RWPE2 (cell line): Measurements from ENCODE around the gene TMEM18.

Experiments used
- ATAC-seq: fragments of 200-7000 bp; cut with Tn5 transposase; 3 replicates; pipeline ENCODE4 v1.9.1; 2021; ENCODE audit warnings: low read depth
- DNase-seq: peaks from one replicate; pipeline ENCODE4 v3.0.0-alpha.2; 2020; ENCODE audit warnings: low spot score
- H3K27ac ChIP-seq: fragments of 450-650 bp; 2 replicates; pipeline ENCODE4 v1.5.1; 2017; ENCODE audit warnings: mild to moderate bottlenecking; ENCODE audit not compliant: poor library complexity, severe bottlenecking
- H3K27me3 ChIP-seq: fragments of 250-450 bp; sonication (Bioruptor Pico); 2 replicates; pipeline ENCODE4 v1.5.1; 2021; ENCODE audit warnings: mild to moderate bottlenecking, moderate library complexity; ENCODE audit not compliant: insufficient read depth, poor library complexity, severe bottlenecking
- H3K36me3 ChIP-seq: fragments of 250-450 bp; sonication (Bioruptor Pico); 2 replicates; pipeline ENCODE4 v1.5.1; 2020; ENCODE audit warnings: low read depth, mild to moderate bottlenecking, moderate library complexity
- H3K4me1 ChIP-seq: fragments of 250-450 bp; sonication (Bioruptor Pico); 2 replicates; pipeline ENCODE4 v1.5.1; 2021; ENCODE audit warnings: mild to moderate bottlenecking, moderate library complexity; ENCODE audit not compliant: insufficient read depth, poor library complexity, severe bottlenecking
- H3K4me3 ChIP-seq: fragments of 250-450 bp; sonication (Bioruptor Pico); 2 replicates; pipeline ENCODE4 v1.5.1; 2021; ENCODE audit warnings: mild to moderate bottlenecking, moderate library complexity; ENCODE audit not compliant: severe bottlenecking
- H3K9me3 ChIP-seq: fragments of 250-450 bp; sonication (Bioruptor Pico); 2 replicates; pipeline ENCODE4 v1.5.1; 2021; ENCODE audit warnings: mild to moderate bottlenecking, moderate library complexity; ENCODE audit not compliant: severe bottlenecking
- TF ChIP-seq, protein P1 (sequence below): fragments of 450-650 bp; IDR thresholded peaks from one replicate; pipeline ENCODE4 v1.5.1; 2017; ENCODE audit warnings: mild to moderate bottlenecking, moderate library complexity; ENCODE audit not compliant: poor library complexity, severe bottlenecking

The TMEM18 gene

DNA sequence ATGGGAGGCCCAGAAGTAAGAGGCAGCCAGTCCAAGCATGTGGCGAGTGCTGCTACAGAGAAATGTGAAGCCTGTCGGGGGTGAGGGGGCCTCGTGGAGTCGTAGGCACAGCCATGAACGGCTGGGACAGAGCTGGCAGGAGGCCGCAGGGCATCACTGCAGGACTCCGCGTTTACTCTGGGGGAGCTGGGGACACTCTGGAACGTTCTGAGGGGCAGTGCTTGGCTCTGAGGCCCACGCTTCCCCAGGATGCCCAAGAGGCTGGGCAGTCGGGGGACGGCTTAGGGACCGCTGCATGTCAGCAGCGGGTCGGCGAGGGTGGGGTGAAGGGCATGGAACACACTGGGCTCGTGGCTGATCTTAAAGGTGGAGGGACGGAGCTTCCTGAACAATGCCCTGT, 6.6 kb downstream of the TMEM18 start:
- ATAC-seq (no peak), DNase-seq (no peak)
- no peaks in the 10 kb centered on the region for H3K27me3 ChIP-seq
- no peaks in the 10 kb centered on the region for H3K9me3 ChIP-seq
- TF ChIP-seq, protein P1, sequence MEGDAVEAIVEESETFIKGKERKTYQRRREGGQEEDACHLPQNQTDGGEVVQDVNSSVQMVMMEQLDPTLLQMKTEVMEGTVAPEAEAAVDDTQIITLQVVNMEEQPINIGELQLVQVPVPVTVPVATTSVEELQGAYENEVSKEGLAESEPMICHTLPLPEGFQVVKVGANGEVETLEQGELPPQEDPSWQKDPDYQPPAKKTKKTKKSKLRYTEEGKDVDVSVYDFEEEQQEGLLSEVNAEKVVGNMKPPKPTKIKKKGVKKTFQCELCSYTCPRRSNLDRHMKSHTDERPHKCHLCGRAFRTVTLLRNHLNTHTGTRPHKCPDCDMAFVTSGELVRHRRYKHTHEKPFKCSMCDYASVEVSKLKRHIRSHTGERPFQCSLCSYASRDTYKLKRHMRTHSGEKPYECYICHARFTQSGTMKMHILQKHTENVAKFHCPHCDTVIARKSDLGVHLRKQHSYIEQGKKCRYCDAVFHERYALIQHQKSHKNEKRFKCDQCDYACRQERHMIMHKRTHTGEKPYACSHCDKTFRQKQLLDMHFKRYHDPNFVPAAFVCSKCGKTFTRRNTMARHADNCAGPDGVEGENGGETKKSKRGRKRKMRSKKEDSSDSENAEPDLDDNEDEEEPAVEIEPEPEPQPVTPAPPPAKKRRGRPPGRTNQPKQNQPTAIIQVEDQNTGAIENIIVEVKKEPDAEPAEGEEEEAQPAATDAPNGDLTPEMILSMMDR = no peak
- peaks cover 13% of the 10 kb centered on the region for H3K4me1 ChIP-seq
- no peak overlapping the region for H3K4me3 ChIP-seq
- no peak overlapping the region for H3K27ac ChIP-seq
- peaks cover 25% of the 10 kb centered on the region for H3K36me3 ChIP-seq

DNA sequence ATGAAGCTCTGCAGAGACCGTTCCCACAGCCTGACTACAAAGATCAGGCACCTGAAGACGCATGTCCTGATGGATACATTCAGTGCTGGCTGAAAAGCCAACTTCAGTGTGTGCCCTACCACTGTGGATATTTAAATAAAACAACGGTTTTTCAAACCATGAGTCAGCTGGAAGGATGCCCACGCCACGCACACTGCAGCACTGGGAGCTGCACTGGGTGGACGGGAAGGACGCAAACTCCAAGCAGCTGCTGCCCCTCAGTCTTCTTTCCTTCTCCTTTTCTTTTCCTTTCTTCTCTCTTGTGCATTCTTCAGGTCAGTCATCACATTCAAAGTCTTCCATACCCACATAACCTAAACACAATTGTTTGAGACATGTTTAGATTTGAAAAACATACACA, 7.9 kb downstream of the TMEM18 start:
- Histone ChIP-seq H3K27me3 (no peaks in the 10 kb centered on the region), H3K9me3 (no peaks in the 10 kb centered on the region), H3K36me3 (peaks cover 19% of the 10 kb centered on the region), H3K4me3 (no peak overlapping the region), H3K4me1 (peaks cover 6% of the 10 kb centered on the region), H3K27ac (no peak overlapping the region)
- ATAC-seq (no peak), DNase-seq (no peak)
- TF ChIP-seq, protein P1 = no peak

DNA sequence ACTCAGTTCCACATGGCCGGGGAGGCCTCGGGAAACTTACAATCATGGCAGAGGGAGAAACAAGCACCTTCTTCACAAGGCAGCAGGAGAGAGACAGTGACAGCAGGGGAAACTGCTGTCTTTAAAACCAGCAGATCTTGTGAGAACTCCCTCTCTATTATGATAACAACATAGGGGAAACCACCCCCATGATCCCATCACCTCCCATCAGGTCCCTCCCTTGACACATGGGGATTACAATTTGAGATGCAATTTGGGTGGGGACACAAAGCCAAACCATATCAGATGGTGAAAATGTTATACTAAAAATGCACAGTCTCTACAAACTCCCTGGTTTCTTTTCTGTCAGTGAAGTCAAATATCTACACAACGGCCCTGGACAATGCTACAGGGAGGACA, 9.2 kb downstream of the TMEM18 start:
- no peaks in the 10 kb centered on the region for H3K4me1 ChIP-seq
- no peaks in the 10 kb centered on the region for H3K27me3 ChIP-seq
- no peak for ATAC-seq
- no peak for DNase-seq
- H3K27ac ChIP-seq = no peak overlapping the region
- no peak overlapping the region for H3K4me3 ChIP-seq
- TF ChIP-seq, protein P1 = no peak
- H3K36me3 ChIP-seq = peaks cover 19% of the 10 kb centered on the region
- H3K9me3 ChIP-seq = no peaks in the 10 kb centered on the region

DNA sequence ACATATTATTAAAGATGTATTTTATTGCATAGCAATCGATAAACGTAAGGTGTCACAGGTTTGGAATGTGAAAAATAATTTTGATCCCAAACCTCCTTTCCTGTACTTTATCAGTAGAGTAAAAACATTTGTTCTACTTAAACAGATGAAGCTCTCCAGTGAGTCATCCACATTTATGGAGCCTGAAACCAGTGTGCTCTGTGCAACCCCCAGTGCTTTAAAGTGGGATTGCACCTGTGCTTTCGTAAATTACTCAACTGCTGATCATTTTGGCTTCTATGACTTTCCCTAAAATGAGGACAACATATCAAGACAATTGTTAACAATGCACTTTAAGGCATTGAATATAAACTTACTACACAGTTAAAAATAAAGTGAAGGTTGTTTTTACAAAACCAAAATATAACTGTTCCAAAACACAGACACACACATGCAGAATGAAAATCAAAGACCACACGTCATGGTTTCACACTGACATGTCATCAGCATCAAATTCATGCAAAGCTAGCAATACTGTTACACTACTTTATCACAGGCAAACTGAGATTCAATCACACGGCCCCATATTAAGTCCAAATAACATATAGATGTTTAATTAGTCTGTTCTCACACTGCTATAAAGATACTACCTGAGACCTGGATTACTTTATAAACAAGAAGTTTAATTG, 9.7 kb downstream of the TMEM18 start:
- Histone ChIP-seq H3K4me3 (no peak overlapping the region), H3K4me1 (no peaks in the 10 kb centered on the region), H3K27me3 (no peaks in the 10 kb centered on the region), H3K9me3 (no peaks in the 10 kb centered on the region), H3K27ac (no peak overlapping the region), H3K36me3 (peaks cover 19% of the 10 kb centered on the region)
- DNase-seq = no peak
- ATAC-seq = peak; percentile 96
- TF ChIP-seq, protein P1 = peak; percentile 78

DNA sequence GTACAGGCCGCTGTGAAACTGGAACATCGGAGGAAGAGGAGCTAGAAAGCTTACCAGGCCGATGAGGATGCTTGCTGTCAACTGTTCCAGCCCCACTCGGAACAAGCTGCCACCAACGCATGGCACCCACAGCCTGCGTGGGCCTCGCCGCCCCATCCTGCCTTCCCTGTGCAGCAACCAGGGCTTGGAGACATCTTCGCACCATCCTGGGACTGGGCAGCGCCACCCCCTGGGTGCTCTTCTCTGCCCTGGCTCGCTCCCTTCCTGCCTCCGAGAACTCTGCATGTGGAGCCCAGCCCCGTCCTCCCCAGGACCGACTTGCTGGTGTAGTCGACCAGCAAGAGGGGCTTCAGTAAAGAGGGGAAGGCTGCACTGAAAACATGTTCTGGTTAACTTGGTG, 10.8 kb downstream of the TMEM18 start:
- DNase-seq = no peak
- TF ChIP-seq, protein P1 = no peak
- Histone ChIP-seq H3K36me3 (peaks cover 19% of the 10 kb centered on the region), H3K27me3 (no peaks in the 10 kb centered on the region), H3K27ac (no peak overlapping the region), H3K4me3 (no peak overlapping the region), H3K9me3 (no peaks in the 10 kb centered on the region), H3K4me1 (no peaks in the 10 kb centered on the region)
- ATAC-seq = no peak
